Right lobe of liver (tissue), 6 donors: Measurements from ENCODE around the gene SUGCT. TPM values are rescaled to one million over a fixed set of nuclear protein-coding genes. Genes with fewer than 3 reads are reported as not detected.

Experiments
- ATAC-seq, 4 donors: fragments of 200-7000 bp; cut with Tn5 transposase; one replicate each; pipeline ENCODE4 v1.9.1; 2020; ENCODE audit warnings: mild to moderate bottlenecking in 4 of 4, moderate library complexity in 4 of 4
- DNase-seq, 3 donors: peaks; one replicate each; pipeline ENCODE4 v3.0.0-alpha.2; 2020
- H3K27ac ChIP-seq, 3 donors: fragments of 200-600 bp; one replicate each; pipeline ENCODE4 v1.8.0; 2022
- H3K27me3 ChIP-seq, 2 donors: fragments of 200-600 bp; one replicate each; pipeline ENCODE4 v1.8.0; 2022
- H3K36me3 ChIP-seq, 4 donors: fragments of 200-600 bp; sonication (generic) in 1 of 4; one replicate each; pipeline versions ENCODE4 v1.5.1 to v1.8.0; 2017 to 2022; ENCODE audit warnings: control low read depth in 1 of 4
- H3K4me1 ChIP-seq, 4 donors: fragments of 200-600 bp; sonication (generic) in 1 of 4; one replicate each; pipeline versions ENCODE4 v1.5.1 to v1.8.0; 2017 to 2022; ENCODE audit warnings: control low read depth in 1 of 4
- H3K4me3 ChIP-seq, 3 donors: fragments of 200-600 bp; one replicate each; pipeline ENCODE4 v1.8.0; 2022
- H3K9me3 ChIP-seq, 4 donors: fragments of 200-600 bp; sonication (generic) in 1 of 4; one replicate each; pipeline versions ENCODE4 v1.5.1 to v1.8.0; 2017 to 2022; ENCODE audit warnings: control low read depth in 1 of 4
- CTCF ChIP-seq, 4 donors: fragments of 200-600 bp in 3 of 4; fragments of 450-650 bp in 1 of 4; IDR thresholded peaks; one replicate each; pipeline versions ENCODE4 v1.5.1 to v1.8.0; 2016 to 2022; ENCODE audit warnings: antibody characterized with exemption in 4 of 4, mild to moderate bottlenecking in 2 of 4
- POLR2A ChIP-seq: fragments of 450-650 bp; IDR thresholded peaks from one replicate; pipeline ENCODE4 v1.6.1; 2017; ENCODE audit warnings: antibody characterized with exemption, mild to moderate bottlenecking
- WGBS: methylation state at CpG from one replicate; pipeline ENCODE4 v1.1.6; 2018; ENCODE audit warnings: low coverage, low lambda C conversion rate; ENCODE audit not compliant: insufficient coverage; ENCODE audit errors: missing lambda C conversion rate; 5-methylcytosine and 5-hydroxymethylcytosine counted together
- intact Hi-C, 2 donors: fragments of 100-400 bp; cut with DNase I; formaldehyde crosslinking; loops; one replicate each; pipeline versions ENCODE4 v1.11.2 to v1.14.1; 2022
- total RNA-seq, 6 experiments: library from RNA; depleted of rRNA in 2 of 6; stranded (reverse); fragments of >200 nt in 2 of 6; fragmentation: NEBNext Ultra II Directional in 3 of 6; extraction: Animal tissue kit (Norgen Biotek cat#: 25700) in 3 of 6; gene quantifications; one replicate each; pipeline versions ENCODE4 v1.1.0 to v1.2.4, GENCODE V29; 2016 to 2023
- donor health status: DM: no; HTN: yes; CAD: no.
- donor health status: DM: no; HTN: no; CAD: no.
- donor health status: DM: no; HTN: no; CAD: no.
- donor health status: DM: no; HTN: yes; CAD: no.
- donor health status: DM: no; HTN: yes; CAD: no.

Gene SUGCT
- total RNA-seq, 6 experiments from 2014 or later, result 10.1 to 21.0 (median 14.2) TPM

GRCh38 chr7:40297741-40298311, 163.0 kb downstream of the SUGCT start:
- ATAC-seq (no peak), DNase-seq (no peak)
- Histone ChIP-seq H3K4me1 (no peaks in the 10 kb centered on the region), H3K27me3 (no peaks in the 10 kb centered on the region), H3K36me3 (no peaks in the 10 kb centered on the region), H3K4me3 (no peak overlapping the region), H3K9me3 (no peaks in the 10 kb centered on the region), H3K27ac (no peak overlapping the region)
- WGBS, result 57% methylated on average over 1 of the region's 1 CpG
- intact Hi-C loops, result no loop called here
- TF ChIP-seq CTCF (IDR thresholded peaks at IDR 0.05), result no peak
- TF ChIP-seq POLR2A, result no peak

GRCh38 chr7:40298421-40298820, 163.6 kb downstream of the SUGCT start:
- intact Hi-C loops, result no loop called here
- no peaks in the 10 kb centered on the region for H3K4me1 ChIP-seq
- no peak overlapping the region for H3K4me3 ChIP-seq
- H3K27me3 ChIP-seq, result no peaks in the 10 kb centered on the region
- ATAC-seq, result no peak
- no peaks in the 10 kb centered on the region for H3K36me3 ChIP-seq
- TF ChIP-seq CTCF (IDR thresholded peaks at IDR 0.05) (no peak), POLR2A (no peak)
- no peak overlapping the region for H3K27ac ChIP-seq
- DNase-seq, result no peak
- H3K9me3 ChIP-seq, result no peaks in the 10 kb centered on the region
- 55% methylated on average over 2 of the region's 2 CpGs for WGBS

DNA sequence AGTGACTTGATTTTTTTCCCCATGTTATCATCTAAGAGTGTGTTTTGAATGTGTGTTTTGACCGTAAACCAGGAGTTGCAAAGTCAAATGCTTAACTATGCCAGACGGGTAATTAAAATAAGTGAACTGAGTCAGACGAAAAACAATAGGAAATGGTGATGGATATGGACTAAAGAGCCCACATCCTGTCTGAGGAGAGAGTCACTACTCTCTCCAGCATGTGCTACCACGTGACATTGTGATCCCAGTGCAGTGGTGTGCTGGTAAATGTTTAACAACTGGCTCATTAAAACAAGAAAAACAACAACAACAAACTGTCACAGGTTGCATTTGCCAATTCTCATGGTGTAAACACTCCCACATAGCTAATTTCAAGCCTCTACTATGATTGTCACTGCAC, 164.3 kb downstream of the SUGCT start:
- 52% methylated on average over 4 of the region's 4 CpGs for WGBS
- intact Hi-C loops, result no loop called here

DNA sequence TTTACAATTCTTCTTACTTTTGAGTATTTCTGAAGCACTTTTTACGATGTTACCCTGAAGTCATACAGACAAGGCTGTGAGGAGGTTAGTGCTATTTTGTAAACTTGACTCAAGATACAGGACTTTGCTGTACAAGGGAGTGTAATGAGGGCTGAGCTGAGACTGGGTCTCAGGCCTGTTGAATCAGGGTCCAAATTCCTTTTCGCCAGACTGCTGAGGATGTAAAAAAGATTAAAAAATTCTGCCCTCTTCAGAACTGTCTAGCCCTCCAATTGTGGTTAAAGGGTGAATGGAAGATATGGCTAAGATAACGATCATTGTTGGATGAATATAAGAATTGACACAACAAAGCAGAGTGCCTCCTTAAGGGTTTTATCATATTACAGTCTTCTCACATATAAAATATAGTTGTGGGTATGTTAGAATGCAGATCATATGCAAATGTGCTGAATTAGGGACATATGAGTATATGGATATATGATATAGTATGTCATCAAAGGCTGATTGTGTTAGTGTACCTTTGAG, 165.4 kb downstream of the SUGCT start:
- Histone ChIP-seq H3K4me3 (no peak overlapping the region), H3K9me3 (no peaks in the 10 kb centered on the region), H3K4me1 (no peaks in the 10 kb centered on the region), H3K36me3 (no peaks in the 10 kb centered on the region), H3K27ac (no peak overlapping the region), H3K27me3 (no peaks in the 10 kb centered on the region)
- DNase-seq (no peak), ATAC-seq (no peak)
- TF ChIP-seq CTCF (IDR thresholded peaks at IDR 0.05) (no peak), POLR2A (no peak)
- intact Hi-C loops, result no loop called here
- 86% methylated on average over 3 of the region's 3 CpGs for WGBS

More for the DNA sequence above, 164.3 kb downstream of the SUGCT start:
- H3K27me3 ChIP-seq, result no peaks in the 10 kb centered on the region
- H3K27ac ChIP-seq, result no peak overlapping the region
- H3K36me3 ChIP-seq, result no peaks in the 10 kb centered on the region
- DNase-seq, result no peak
- H3K9me3 ChIP-seq, result no peaks in the 10 kb centered on the region
- TF ChIP-seq CTCF (IDR thresholded peaks at IDR 0.05) (no peak), POLR2A (no peak)
- no peak overlapping the region for H3K4me3 ChIP-seq
- H3K4me1 ChIP-seq, result no peaks in the 10 kb centered on the region
- ATAC-seq, result no peak
